ENCODE results near the gene VARS2.
A peak's percentile ranks its signal among the peaks of the same experiment; 100 is the strongest.

The VARS2 gene

DNA sequence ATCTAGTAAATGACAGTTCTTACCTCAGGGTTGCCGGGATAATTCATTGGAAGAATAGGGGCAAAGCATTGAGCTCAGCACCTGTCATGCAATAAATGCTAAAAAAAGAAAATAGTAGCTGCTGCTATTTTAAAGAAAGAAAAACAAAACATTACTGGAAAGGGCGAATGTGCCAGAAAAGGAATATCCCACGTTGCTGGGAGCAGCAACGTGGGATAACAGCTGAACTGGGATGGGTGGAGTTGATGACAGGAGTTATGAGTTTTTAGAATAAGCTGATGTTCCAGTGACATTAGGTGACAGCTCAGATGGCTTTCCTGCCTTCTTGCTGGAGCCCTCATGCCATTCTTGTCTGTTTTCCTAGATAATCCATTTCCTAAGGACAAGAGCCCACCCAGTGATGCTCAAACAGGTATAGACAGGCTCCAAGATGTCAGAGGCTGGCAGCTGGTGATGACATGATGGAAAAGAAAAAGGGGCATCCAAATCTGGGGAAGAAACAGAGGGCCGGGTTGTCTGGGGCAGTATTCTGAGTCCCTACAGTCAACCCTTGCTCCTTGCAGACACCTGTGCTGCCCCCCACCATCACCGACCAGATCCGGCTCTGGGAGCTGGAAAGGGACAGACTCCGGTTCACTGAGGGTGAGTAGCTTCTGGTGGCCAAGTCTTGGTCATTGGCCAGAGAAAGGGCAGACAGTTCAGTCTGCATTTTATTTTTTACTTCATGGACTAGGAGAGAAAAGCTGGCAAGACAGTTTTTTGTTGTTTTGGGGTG, 1.1 kb upstream of the VARS2 start:
- Histone ChIP-seq H3K36me3 (peaks cover 65% of the 10 kb centered on the region), H3K27ac (no peak overlapping the region; the same call in 1 of the 2 replicates), H3K9me3 (ENCODE audit: severe bottlenecking) (no peaks in the 10 kb centered on the region), H3K4me3 (ENCODE audit: low read depth, low read length) (no peak overlapping the region), H3K27me3 (ENCODE audit: insufficient read depth, low read depth, severe bottlenecking) (no peaks in the 10 kb centered on the region)
- TF ChIP-seq, protein P1, sequence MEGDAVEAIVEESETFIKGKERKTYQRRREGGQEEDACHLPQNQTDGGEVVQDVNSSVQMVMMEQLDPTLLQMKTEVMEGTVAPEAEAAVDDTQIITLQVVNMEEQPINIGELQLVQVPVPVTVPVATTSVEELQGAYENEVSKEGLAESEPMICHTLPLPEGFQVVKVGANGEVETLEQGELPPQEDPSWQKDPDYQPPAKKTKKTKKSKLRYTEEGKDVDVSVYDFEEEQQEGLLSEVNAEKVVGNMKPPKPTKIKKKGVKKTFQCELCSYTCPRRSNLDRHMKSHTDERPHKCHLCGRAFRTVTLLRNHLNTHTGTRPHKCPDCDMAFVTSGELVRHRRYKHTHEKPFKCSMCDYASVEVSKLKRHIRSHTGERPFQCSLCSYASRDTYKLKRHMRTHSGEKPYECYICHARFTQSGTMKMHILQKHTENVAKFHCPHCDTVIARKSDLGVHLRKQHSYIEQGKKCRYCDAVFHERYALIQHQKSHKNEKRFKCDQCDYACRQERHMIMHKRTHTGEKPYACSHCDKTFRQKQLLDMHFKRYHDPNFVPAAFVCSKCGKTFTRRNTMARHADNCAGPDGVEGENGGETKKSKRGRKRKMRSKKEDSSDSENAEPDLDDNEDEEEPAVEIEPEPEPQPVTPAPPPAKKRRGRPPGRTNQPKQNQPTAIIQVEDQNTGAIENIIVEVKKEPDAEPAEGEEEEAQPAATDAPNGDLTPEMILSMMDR (IDR thresholded peaks at IDR 0.05; ENCODE audit: low read depth, low read length), result no peak
- no peak for DNase-seq

DNA sequence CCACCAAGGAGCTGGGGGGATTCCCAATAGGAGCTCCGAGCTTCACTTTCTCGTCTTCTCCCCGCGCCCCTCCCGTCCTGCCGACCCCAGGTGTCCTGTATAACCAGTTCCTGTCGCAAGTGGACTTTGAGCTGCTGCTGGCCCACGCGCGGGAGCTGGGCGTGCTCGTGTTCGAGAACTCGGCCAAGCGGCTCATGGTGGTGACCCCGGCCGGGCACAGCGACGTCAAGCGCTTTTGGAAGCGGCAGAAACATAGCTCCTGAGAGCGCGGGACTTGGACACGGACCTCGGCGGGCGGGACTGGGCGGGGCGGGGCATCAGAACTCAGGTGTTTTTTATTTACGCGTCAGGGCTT, 340 bp upstream of the VARS2 start:
- TF ChIP-seq, protein P1 (IDR thresholded peaks at IDR 0.05; ENCODE audit: low read depth, low read length), result no peak
- DNase-seq, result no peak
- Histone ChIP-seq H3K27ac (peak overlapping the region; percentile 78), H3K36me3 (peaks cover 70% of the 10 kb centered on the region), H3K4me3 (ENCODE audit: low read depth, low read length) (peak overlapping the region; percentile 53), H3K9me3 (ENCODE audit: severe bottlenecking) (no peaks in the 10 kb centered on the region), H3K27me3 (ENCODE audit: insufficient read depth, low read depth, severe bottlenecking) (no peaks in the 10 kb centered on the region)

DNA sequence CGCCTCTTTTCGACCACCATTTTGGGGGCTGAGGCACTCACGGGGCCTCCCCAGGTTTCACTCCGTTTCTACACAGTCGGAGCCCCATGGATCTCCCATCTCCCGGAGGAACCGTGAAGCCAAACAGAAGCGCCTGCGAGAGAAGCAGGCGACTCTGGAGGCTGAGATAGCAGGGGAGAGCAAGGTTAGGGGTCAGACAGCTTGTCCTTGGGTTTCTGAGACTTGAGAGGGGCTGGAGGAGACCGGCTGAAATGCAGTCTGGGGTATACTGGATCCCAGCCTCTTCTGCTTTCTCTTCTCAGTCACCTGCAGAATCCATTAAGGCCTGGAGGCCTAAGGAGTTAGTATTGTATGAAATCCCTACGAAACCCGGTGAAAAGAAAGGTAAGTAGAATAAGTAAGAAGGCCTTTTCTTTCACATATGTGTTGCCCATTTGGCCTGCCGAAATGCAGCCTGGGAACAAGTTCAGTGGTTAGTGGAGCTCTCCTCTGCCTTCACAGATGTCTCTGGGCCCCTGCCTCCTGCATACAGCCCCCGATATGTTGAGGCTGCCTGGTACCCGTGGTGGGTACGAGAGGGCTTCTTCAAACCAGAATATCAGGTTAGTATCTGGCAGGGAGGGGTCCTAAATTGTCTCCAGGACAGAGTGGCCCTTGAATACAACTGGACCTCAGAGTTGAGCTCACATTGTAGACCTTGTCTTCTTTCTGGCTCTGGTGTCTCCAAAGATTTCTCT, 984 bp downstream of the VARS2 start:
- peak overlapping the region; percentile 78 for H3K27ac ChIP-seq
- TF ChIP-seq, protein P1 (IDR thresholded peaks at IDR 0.05; ENCODE audit: low read depth, low read length), result no peak
- no peaks in the 10 kb centered on the region for H3K27me3 ChIP-seq (ENCODE audit: insufficient read depth, low read depth, severe bottlenecking)
- peaks cover 71% of the 10 kb centered on the region for H3K36me3 ChIP-seq
- no peaks in the 10 kb centered on the region for H3K9me3 ChIP-seq (ENCODE audit: severe bottlenecking)
- no peak for DNase-seq
- H3K4me3 ChIP-seq (ENCODE audit: low read depth, low read length), result peak overlapping the region; percentile 53

DNA sequence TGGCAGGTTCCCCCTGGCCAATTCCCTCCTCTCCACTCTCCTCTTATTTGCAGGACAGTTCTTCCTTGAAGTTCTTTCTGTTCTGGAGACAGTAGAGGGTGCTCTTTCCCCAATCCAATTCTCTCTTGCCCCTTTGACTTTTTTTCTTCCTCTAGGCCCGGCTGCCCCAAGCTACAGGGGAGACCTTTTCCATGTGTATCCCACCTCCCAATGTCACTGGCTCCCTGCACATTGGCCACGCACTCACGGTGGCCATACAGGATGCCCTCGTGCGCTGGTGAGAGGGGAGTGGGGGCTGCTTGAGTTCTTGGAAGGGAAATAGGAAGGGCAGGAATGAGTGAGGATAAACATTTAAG, 1.5 kb downstream of the VARS2 start:
- no peaks in the 10 kb centered on the region for H3K27me3 ChIP-seq (ENCODE audit: insufficient read depth, low read depth, severe bottlenecking)
- TF ChIP-seq, protein P1 (IDR thresholded peaks at IDR 0.05; ENCODE audit: low read depth, low read length), result peak; percentile 82
- H3K4me3 ChIP-seq (ENCODE audit: low read depth, low read length), result no peak overlapping the region
- peaks cover 71% of the 10 kb centered on the region for H3K36me3 ChIP-seq
- H3K9me3 ChIP-seq (ENCODE audit: severe bottlenecking), result no peaks in the 10 kb centered on the region
- H3K27ac ChIP-seq, result no peak overlapping the region
- DNase-seq, result peak; percentile 57

DNA sequence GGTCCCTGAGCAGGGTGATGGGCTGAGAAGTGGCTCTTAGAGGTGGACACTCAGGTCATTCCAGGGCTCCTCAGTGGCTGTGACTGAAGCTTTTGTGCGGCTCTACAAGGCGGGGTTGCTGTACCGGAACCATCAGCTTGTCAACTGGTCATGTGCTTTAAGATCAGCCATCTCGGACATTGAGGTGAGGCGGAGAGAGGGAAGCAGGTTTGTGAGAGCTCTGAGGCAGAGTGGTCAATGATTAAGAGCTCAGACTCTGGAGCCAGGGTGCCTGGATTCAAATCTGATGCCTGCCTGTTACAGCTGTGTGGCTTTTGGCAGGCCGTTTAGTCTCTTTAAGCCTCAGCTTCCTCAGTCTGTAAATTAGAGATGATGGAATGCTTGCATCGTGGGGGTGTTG, 3.0 kb downstream of the VARS2 start:
- Histone ChIP-seq H3K27me3 (ENCODE audit: insufficient read depth, low read depth, severe bottlenecking) (no peaks in the 10 kb centered on the region), H3K36me3 (peaks cover 74% of the 10 kb centered on the region), H3K9me3 (ENCODE audit: severe bottlenecking) (no peaks in the 10 kb centered on the region), H3K4me3 (ENCODE audit: low read depth, low read length) (no peak overlapping the region), H3K27ac (no peak overlapping the region)
- no peak for DNase-seq
- TF ChIP-seq, protein P1 (IDR thresholded peaks at IDR 0.05; ENCODE audit: low read depth, low read length), result no peak

All from WERI-Rb-1 (cell line).